PC-9 (cell line): ENCODE measurements around the gene GALNT7. TPM values are rescaled to one million over a fixed set of nuclear protein-coding genes. Genes with fewer than 3 reads are reported as not detected.

Experiments
- BruUV-seq: library from RNA; stranded (reverse); fragments of 400-500 nt; replicated peaks from 2 replicates; lab custom pipeline; 2021; lab: Mats Ljungman, UMichigan
- CTCF ChIA-PET: fragments of 300-600 bp; sonication (Branson Sonifier 250); formaldehyde crosslinking; loops from one replicate; lab custom pipeline; 2022; ENCODE audit warnings: antibody characterized with exemption; lab: Charles Lee
- POLR2A ChIA-PET: fragments of 300-600 bp; sonication (Branson Sonifier 250); formaldehyde crosslinking; loops from one replicate; lab custom pipeline; 2022; ENCODE audit warnings: antibody characterized with exemption; ENCODE audit not compliant: unreplicated experiment; lab: Charles Lee
- DNase-seq, 2 experiments: peaks; one replicate each; pipeline versions ENCODE4 v3.0.0 to v3.0.0-alpha.2; 2015 to 2022; ENCODE audit warnings: mixed read lengths in 1 of 2
- H2AFZ ChIP-seq: fragments of 200-600 bp; sonication (generic); 2 replicates; pipeline ENCODE4 v1.8.1; 2017; ENCODE audit warnings: antibody characterized with exemption
- H3F3A ChIP-seq: fragments of 200-600 bp; sonication (generic); 2 replicates; pipeline ENCODE4 v1.8.1; 2017; ENCODE audit warnings: antibody characterized with exemption, mild to moderate bottlenecking, low read depth; ENCODE audit not compliant: insufficient read depth
- H3K27ac ChIP-seq: fragments of 200-600 bp; sonication (generic); 2 replicates; pipeline ENCODE4 v1.6.1; 2016; ENCODE audit warnings: mixed run types
- H3K27me3 ChIP-seq: fragments of 200-600 bp; sonication (generic); 2 replicates; pipeline ENCODE4 v1.6.1; 2016; ENCODE audit warnings: low read depth, mixed run types; ENCODE audit not compliant: insufficient read depth
- H3K36me3 ChIP-seq: fragments of 200-600 bp; sonication (generic); 2 replicates; pipeline ENCODE4 v1.6.1; 2016; ENCODE audit warnings: low read depth, mixed run types
- H3K4me1 ChIP-seq: fragments of 200-600 bp; sonication (generic); replicated peaks from 2 replicates; pipeline ENCODE4 v1.6.1; 2016; ENCODE audit warnings: mixed run types; ENCODE audit not compliant: insufficient read depth
- H3K4me2 ChIP-seq: fragments of 200-600 bp; sonication (generic); 2 replicates; pipeline ENCODE4 v1.6.1; 2017; ENCODE audit warnings: mixed run types
- H3K4me3 ChIP-seq: fragments of 200-600 bp; sonication (generic); 2 replicates; pipeline ENCODE4 v1.6.1; 2016; ENCODE audit warnings: mixed run types
- H3K79me2 ChIP-seq: fragments of 200-600 bp; sonication (generic); 2 replicates; pipeline ENCODE4 v1.6.1; 2017; ENCODE audit warnings: low read depth, mixed run types
- H3K9me2 ChIP-seq: fragments of 200-600 bp; sonication (generic); 2 replicates; pipeline ENCODE4 v1.8.1; 2017; ENCODE audit warnings: mild to moderate bottlenecking; ENCODE audit not compliant: insufficient read depth
- H3K9me3 ChIP-seq: fragments of 200-600 bp; sonication (generic); 2 replicates; pipeline ENCODE4 v1.8.1; 2016; ENCODE audit warnings: low read depth; ENCODE audit not compliant: insufficient read depth
- H4K20me1 ChIP-seq: fragments of 200-600 bp; sonication (generic); 2 replicates; pipeline ENCODE4 v1.8.1; 2017; ENCODE audit not compliant: insufficient read depth
- CTCF ChIP-seq: fragments of 200-600 bp; sonication (generic); conservative IDR thresholded peaks from 2 replicates; pipeline ENCODE4 v1.6.1; 2017; ENCODE audit warnings: mixed run types, antibody characterized with exemption, mild to moderate bottlenecking, moderate library complexity
- EZH2 ChIP-seq: fragments of 200-600 bp; sonication (generic); IDR thresholded peaks from 2 replicates; pipeline ENCODE4 v1.8.0; 2017; ENCODE audit warnings: antibody characterized with exemption, low read depth
- intact Hi-C: fragments of 100-400 bp; cut with micrococcal nuclease; formaldehyde crosslinking; loops from one replicate; pipeline ENCODE4 v1.10.0; 2022; ENCODE audit not compliant: unreplicated experiment
- total RNA-seq: library from RNA; stranded (reverse); gene quantifications from 2 replicates; pipeline ENCODE4 v1.2.3, GENCODE V29; 2021

Gene GALNT7
- total RNA-seq, 1 experiment from 2014 or later: 57.2 TPM

- Histone ChIP-seq H3F3A (peaks cover 9% of the 10 kb centered on the region; the same call in 1 of the 2 replicates), H3K27ac (peak overlapping the region; percentile 53), H4K20me1 (no peaks in the 10 kb centered on the region), H3K4me1 (peaks cover 22% of the 10 kb centered on the region), H2AFZ (peak overlapping the region; percentile 59; the same call in 1 of the 2 replicates), H3K36me3 (no peaks in the 10 kb centered on the region), H3K27me3 (no peaks in the 10 kb centered on the region), H3K4me2 (peak overlapping the region; percentile 93), H3K9me3 (no peaks in the 10 kb centered on the region), H3K4me3 (peak overlapping the region; percentile 87), H3K9me2 (no peaks in the 10 kb centered on the region), H3K79me2 (peaks cover 55% of the 10 kb centered on the region)
- TSS peak; percentile 24 for BruUV-seq
- intact Hi-C loops: loop anchor here (2.0 to 5.0 kb wide), 3 partner anchors 47 to 157 kb away; no protein-coding TSS in a partner anchor
- POLR2A ChIA-PET: interaction anchor here (0.7 kb wide), 1 partner anchor 48 kb away, joined by 4 read pairs; no protein-coding TSS in a partner anchor
- CTCF ChIA-PET: no interaction called here
- DNase-seq: peak; percentile 45 to 70
- TF ChIP-seq CTCF: no peak
- no peak for TF ChIP-seq EZH2
Observed at GRCh38 chr4:173169428-173170181, 994 bp downstream of the GALNT7 start.

- Histone ChIP-seq H4K20me1 (no peaks in the 10 kb centered on the region), H3F3A (peaks cover 9% of the 10 kb centered on the region; the same call in 1 of the 2 replicates), H3K9me2 (no peaks in the 10 kb centered on the region), H3K4me2 (peak overlapping the region; percentile 93), H3K27ac (peak overlapping the region; percentile 53), H3K9me3 (no peaks in the 10 kb centered on the region), H3K27me3 (no peaks in the 10 kb centered on the region), H3K4me3 (peak overlapping the region; percentile 87), H3K4me1 (peaks cover 27% of the 10 kb centered on the region), H2AFZ (peak overlapping the region; percentile 59; the same call in 1 of the 2 replicates), H3K36me3 (no peaks in the 10 kb centered on the region), H3K79me2 (peaks cover 62% of the 10 kb centered on the region)
- BruUV-seq: no TSS peak
- no peak for TF ChIP-seq CTCF
- TF ChIP-seq EZH2: no peak
- POLR2A ChIA-PET: interaction anchor here (0.7 kb wide), 1 partner anchor 49 kb away, joined by 4 read pairs; no protein-coding TSS in a partner anchor
- CTCF ChIA-PET: no interaction called here
- intact Hi-C loops: no loop called here
- DNase-seq: no peak
Observed at GRCh38 chr4:173170182-173170778, 1.7 kb downstream of the GALNT7 start.

GRCh38 chr4:173171098-173171497, 2.5 kb downstream of the GALNT7 start:
- no TSS peak for BruUV-seq
- POLR2A ChIA-PET: no interaction called here
- no peak for DNase-seq

More at GRCh38 chr4:173171098-173171497, 2.5 kb downstream of the GALNT7 start:
- Histone ChIP-seq H3K27me3 (no peaks in the 10 kb centered on the region), H4K20me1 (no peaks in the 10 kb centered on the region), H3K27ac (no peak overlapping the region), H3F3A (peaks cover 9% of the 10 kb centered on the region; the same call in 1 of the 2 replicates), H3K9me3 (no peaks in the 10 kb centered on the region), H3K9me2 (no peaks in the 10 kb centered on the region), H3K79me2 (peaks cover 70% of the 10 kb centered on the region), H3K36me3 (no peaks in the 10 kb centered on the region), H3K4me2 (peak overlapping the region; percentile 93), H3K4me1 (peaks cover 27% of the 10 kb centered on the region), H2AFZ (no peak overlapping the region), H3K4me3 (peak overlapping the region; percentile 87; the same call in 1 of the 2 replicates)
- intact Hi-C loops: no loop called here
- CTCF ChIA-PET: no interaction called here
- TF ChIP-seq EZH2: no peak
- TF ChIP-seq CTCF: peak; percentile 42; the same call in 1 of the 2 replicates
